Measurements from ENCODE around the gene FBXL14. TPM values are rescaled to one million over a fixed set of nuclear protein-coding genes. Genes with fewer than 3 reads are reported as not detected.

Gene FBXL14
- total and polyA plus RNA-seq, 2 experiments from 2014 or later: 8.6 to 11.7 TPM

DNA sequence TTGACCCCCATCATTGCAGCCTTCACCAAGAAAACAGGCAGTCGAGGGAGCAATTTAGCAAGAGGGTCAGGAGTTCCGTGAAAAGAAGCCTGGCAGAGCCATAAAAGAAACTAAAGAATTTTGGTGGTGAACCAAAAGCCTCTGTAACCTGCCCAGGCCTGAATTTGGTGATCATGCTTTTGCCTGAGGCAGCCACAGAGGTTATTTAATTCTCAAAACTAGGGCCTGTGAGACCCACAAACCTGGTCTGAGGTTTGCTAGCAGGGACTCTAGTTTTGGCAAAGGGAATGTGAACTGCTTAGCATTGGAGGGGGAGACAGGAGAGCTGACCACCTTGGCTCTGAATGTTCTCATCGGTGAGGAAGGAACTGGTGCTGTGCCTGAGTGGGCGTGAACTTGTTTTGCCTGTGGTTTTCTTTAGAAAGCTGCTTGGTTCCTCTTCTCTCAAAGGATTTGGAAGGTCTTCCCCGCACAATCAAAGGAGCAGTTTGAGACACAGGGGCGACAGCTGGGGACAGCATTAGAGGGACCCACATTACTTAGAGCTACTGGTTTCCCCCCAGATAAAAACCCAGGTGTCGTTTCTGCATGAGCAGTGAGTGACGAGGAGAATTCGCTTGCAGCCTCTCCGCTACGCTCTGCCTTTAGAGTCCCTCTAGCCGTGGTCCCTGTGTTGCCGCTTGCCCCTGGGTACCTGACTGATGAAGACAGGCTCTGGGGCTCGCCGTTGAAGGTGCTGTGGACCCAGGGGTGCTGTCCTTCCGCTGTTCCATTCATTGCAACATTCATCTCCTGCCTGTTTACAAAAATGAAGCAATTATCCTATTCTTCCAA lies 22.1 kb upstream of the FBXL14 start:
- Histone ChIP-seq H2AFZ (no peak overlapping the region), H4K20me1 (ENCODE audit: insufficient read depth, poor library complexity, severe bottlenecking) (no peaks in the 10 kb centered on the region), H3K27ac (no peak overlapping the region), H3K4me3 (no peak overlapping the region), H3K79me2 (no peaks in the 10 kb centered on the region), H3K4me1 (ENCODE audit: insufficient read depth) (no peaks in the 10 kb centered on the region), H3K27me3 (no peaks in the 10 kb centered on the region), H3K9me2 (replicated peaks; ENCODE audit: insufficient read depth) (no peaks in the 10 kb centered on the region), H3K36me3 (replicated peaks; ENCODE audit: insufficient read depth, low read depth) (no peaks in the 10 kb centered on the region), H3K9me3 (ENCODE audit: low read depth) (no peaks in the 10 kb centered on the region), H3K4me2 (no peak overlapping the region)
- no peak for DNase-seq (ENCODE audit: low spot score)
- TF ChIP-seq EZH2 (IDR thresholded peaks at IDR 0.05; ENCODE audit: borderline replicate concordance) (no peak), EZH2phosphoT487 (IDR thresholded peaks at IDR 0.05; ENCODE audit: low read depth, severe bottlenecking, unreplicated experiment) (no peak), CTCF (IDR thresholded peaks at IDR 0.05; ENCODE audit: poor library complexity) (no peak)
- WGBS (ENCODE audit: low lambda C conversion rate, missing lambda C conversion rate): 91% methylated on average over 16 of the region's 16 CpGs

GRCh38 chr12:1614360-1614759 lies 20.0 kb upstream of the FBXL14 start:
- WGBS (ENCODE audit: low lambda C conversion rate, missing lambda C conversion rate): 93% methylated on average over 6 of the region's 6 CpGs
- Histone ChIP-seq H3K9me3 (ENCODE audit: low read depth) (no peaks in the 10 kb centered on the region), H3K27ac (no peak overlapping the region), H3K27me3 (no peaks in the 10 kb centered on the region), H3K36me3 (replicated peaks; ENCODE audit: insufficient read depth, low read depth) (no peaks in the 10 kb centered on the region), H3K4me3 (no peak overlapping the region), H3K9me2 (replicated peaks; ENCODE audit: insufficient read depth) (no peaks in the 10 kb centered on the region), H3K79me2 (no peaks in the 10 kb centered on the region), H3K4me1 (ENCODE audit: insufficient read depth) (no peaks in the 10 kb centered on the region), H3K4me2 (no peak overlapping the region), H2AFZ (no peak overlapping the region), H4K20me1 (ENCODE audit: insufficient read depth, poor library complexity, severe bottlenecking) (no peaks in the 10 kb centered on the region)
- no peak for DNase-seq (ENCODE audit: low spot score)
- TF ChIP-seq CTCF (IDR thresholded peaks at IDR 0.05; ENCODE audit: poor library complexity) (no peak), EZH2 (IDR thresholded peaks at IDR 0.05; ENCODE audit: borderline replicate concordance) (no peak), EZH2phosphoT487 (IDR thresholded peaks at IDR 0.05; ENCODE audit: low read depth, severe bottlenecking, unreplicated experiment) (no peak)

DNA sequence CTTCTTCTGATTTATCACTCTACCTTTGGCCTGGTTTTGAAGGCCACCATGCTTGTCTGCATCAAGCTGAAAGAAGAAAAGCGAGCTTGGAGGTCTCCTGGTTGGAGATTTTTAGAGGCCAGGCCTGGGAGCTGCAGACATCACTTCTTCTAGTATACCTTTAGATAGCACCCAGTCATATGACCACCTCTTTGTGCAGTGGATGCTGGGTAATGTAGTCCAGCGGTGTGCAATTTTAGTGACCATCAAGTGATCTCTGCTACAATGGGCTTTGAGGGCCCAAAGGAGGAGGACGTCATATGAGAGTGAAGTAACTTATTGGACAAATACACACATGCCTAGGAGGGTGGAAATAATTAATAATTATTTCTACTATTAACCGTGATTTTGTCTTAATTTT lies 19.5 kb upstream of the FBXL14 start:
- Histone ChIP-seq H3K4me1 (ENCODE audit: insufficient read depth) (no peaks in the 10 kb centered on the region), H3K27me3 (no peaks in the 10 kb centered on the region), H3K9me2 (replicated peaks; ENCODE audit: insufficient read depth) (no peaks in the 10 kb centered on the region), H3K79me2 (no peaks in the 10 kb centered on the region), H4K20me1 (ENCODE audit: insufficient read depth, poor library complexity, severe bottlenecking) (no peaks in the 10 kb centered on the region), H3K4me3 (no peak overlapping the region), H3K9me3 (ENCODE audit: low read depth) (no peaks in the 10 kb centered on the region), H3K4me2 (no peak overlapping the region), H3K27ac (no peak overlapping the region), H3K36me3 (replicated peaks; ENCODE audit: insufficient read depth, low read depth) (no peaks in the 10 kb centered on the region), H2AFZ (no peak overlapping the region)
- no peak for DNase-seq (ENCODE audit: low spot score)
- 89% methylated on average over 4 of the region's 4 CpGs for WGBS (ENCODE audit: low lambda C conversion rate, missing lambda C conversion rate)
- TF ChIP-seq EZH2phosphoT487 (IDR thresholded peaks at IDR 0.05; ENCODE audit: low read depth, severe bottlenecking, unreplicated experiment) (no peak), EZH2 (IDR thresholded peaks at IDR 0.05; ENCODE audit: borderline replicate concordance) (no peak), CTCF (IDR thresholded peaks at IDR 0.05; ENCODE audit: poor library complexity) (no peak)

Data from hepatocyte (in vitro differentiated cells).